HG03097 (cell line): Measurements from ENCODE around the gene DPYSL5.
"Not testable (repeated sequence)": the region's sequence is repeated elsewhere in the genome, so short reads cannot be mapped to it uniquely, and the experiment has no call there.

Experiments used
- ATAC-seq: cut with Tn5 transposase; IDR thresholded peaks from one replicate; pipeline ENCODE4 v1.9.1; 2021; ENCODE audit not compliant: unreplicated experiment, low FRiP score

The DPYSL5 gene

GRCh38 chr2:26847655-26848335 is at the start of gene DPYSL5:
TSS of gene DPYSL5 (plus strand) at chr2:26848132. CDS start at chr2:26898500, 50,368 bp downstream.
- ATAC-seq, result no peak

- no peak for ATAC-seq
Observed at GRCh38 chr2:26801328-26801727, 46.6 kb upstream of the DPYSL5 start.

GRCh38 chr2:26801796-26802195 is 46.1 kb upstream of the DPYSL5 start:
- ATAC-seq, result no peak

GRCh38 chr2:26805241-26805676 is 42.7 kb upstream of the DPYSL5 start:
- no peak for ATAC-seq

- ATAC-seq, result no peak
Observed at GRCh38 chr2:26807788-26808460, 40.0 kb upstream of the DPYSL5 start.

GRCh38 chr2:26809211-26809610 is 38.7 kb upstream of the DPYSL5 start:
- no peak for ATAC-seq

GRCh38 chr2:26809876-26810577 is 37.9 kb upstream of the DPYSL5 start:
- ATAC-seq, result no peak

- ATAC-seq, result no peak
Observed at GRCh38 chr2:26811261-26811660, 36.7 kb upstream of the DPYSL5 start.

- ATAC-seq, result no peak
Observed at GRCh38 chr2:26811791-26812694, 35.9 kb upstream of the DPYSL5 start.

GRCh38 chr2:26812731-26813130 is 35.2 kb upstream of the DPYSL5 start:
- ATAC-seq, result no peak

GRCh38 chr2:26814072-26814765 is 33.7 kb upstream of the DPYSL5 start:
- not testable (repeated sequence) for ATAC-seq

- no peak for ATAC-seq
Observed at GRCh38 chr2:26816893-26817292, 31.0 kb upstream of the DPYSL5 start.

- no peak for ATAC-seq
Observed at GRCh38 chr2:26818255-26818654, 29.7 kb upstream of the DPYSL5 start.

- ATAC-seq, result no peak
Observed at GRCh38 chr2:26818972-26819371, 29.0 kb upstream of the DPYSL5 start.

GRCh38 chr2:26820932-26821331 is 27.0 kb upstream of the DPYSL5 start:
- ATAC-seq, result no peak

- ATAC-seq, result no peak
Observed at GRCh38 chr2:26822877-26823276, 25.1 kb upstream of the DPYSL5 start.

- ATAC-seq, result no peak
Observed at GRCh38 chr2:26838121-26838906, 9.6 kb upstream of the DPYSL5 start.

GRCh38 chr2:26840937-26841610 is 6.9 kb upstream of the DPYSL5 start:
- ATAC-seq, result no peak

- ATAC-seq, result no peak
Observed at GRCh38 chr2:26843041-26843440, 4.9 kb upstream of the DPYSL5 start.
